ENCODE measurements around the gene RC3H1. TPM values are rescaled to one million over a fixed set of nuclear protein-coding genes. Genes with fewer than 3 reads are reported as not detected.

The RC3H1 gene
- total RNA-seq, 4 donors from 2014 or later: 27.6 to 41.6 (median 40.2) TPM

DNA sequence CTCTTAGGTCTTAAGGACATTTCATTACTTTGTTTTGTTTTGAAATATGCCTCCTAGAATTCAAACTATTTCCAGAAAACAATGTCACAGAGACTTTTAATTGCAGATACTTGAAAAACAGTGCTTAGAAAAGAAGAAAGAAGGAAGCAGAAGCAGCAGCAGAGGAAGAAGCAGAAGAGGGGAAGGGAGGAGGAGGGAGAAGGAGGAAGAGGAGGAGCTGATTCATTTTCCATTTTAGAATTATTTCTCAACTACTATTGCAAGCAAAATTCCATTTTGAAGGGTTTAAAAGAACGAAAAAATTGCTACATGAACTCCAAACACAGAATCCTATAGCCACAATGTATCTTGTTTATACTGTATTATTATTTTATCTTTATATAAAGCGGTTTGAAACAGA lies 13.9 kb downstream of the RC3H1 start:
- ATAC-seq (ENCODE audit: low FRiP score) (no peak), DNase-seq (ENCODE audit: low spot score) (no peak)
- TF ChIP-seq, protein P1, sequence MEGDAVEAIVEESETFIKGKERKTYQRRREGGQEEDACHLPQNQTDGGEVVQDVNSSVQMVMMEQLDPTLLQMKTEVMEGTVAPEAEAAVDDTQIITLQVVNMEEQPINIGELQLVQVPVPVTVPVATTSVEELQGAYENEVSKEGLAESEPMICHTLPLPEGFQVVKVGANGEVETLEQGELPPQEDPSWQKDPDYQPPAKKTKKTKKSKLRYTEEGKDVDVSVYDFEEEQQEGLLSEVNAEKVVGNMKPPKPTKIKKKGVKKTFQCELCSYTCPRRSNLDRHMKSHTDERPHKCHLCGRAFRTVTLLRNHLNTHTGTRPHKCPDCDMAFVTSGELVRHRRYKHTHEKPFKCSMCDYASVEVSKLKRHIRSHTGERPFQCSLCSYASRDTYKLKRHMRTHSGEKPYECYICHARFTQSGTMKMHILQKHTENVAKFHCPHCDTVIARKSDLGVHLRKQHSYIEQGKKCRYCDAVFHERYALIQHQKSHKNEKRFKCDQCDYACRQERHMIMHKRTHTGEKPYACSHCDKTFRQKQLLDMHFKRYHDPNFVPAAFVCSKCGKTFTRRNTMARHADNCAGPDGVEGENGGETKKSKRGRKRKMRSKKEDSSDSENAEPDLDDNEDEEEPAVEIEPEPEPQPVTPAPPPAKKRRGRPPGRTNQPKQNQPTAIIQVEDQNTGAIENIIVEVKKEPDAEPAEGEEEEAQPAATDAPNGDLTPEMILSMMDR (IDR thresholded peaks at IDR 0.05): no peak

DNA sequence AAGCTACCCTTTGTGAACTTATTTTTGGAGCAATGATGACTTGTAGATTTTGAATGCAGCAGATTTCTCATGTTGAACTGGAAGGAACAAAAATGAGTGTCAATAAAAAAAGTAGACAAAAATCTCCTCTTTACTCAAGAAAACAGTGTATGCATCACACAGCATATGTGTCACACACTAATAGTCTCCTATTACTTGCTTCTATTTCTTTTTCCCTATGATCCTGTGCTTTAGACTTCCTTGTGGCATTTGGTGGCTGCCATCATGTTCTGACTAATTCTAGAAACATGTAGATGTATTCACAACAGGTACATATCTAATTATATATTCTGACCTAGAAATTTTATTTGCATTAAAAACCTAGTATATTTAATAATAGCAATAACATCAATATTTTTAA lies 14.3 kb downstream of the RC3H1 start:
- no peak for ATAC-seq (ENCODE audit: low FRiP score)
- DNase-seq (ENCODE audit: low spot score): no peak
- TF ChIP-seq, protein P1 (IDR thresholded peaks at IDR 0.05): no peak

DNA sequence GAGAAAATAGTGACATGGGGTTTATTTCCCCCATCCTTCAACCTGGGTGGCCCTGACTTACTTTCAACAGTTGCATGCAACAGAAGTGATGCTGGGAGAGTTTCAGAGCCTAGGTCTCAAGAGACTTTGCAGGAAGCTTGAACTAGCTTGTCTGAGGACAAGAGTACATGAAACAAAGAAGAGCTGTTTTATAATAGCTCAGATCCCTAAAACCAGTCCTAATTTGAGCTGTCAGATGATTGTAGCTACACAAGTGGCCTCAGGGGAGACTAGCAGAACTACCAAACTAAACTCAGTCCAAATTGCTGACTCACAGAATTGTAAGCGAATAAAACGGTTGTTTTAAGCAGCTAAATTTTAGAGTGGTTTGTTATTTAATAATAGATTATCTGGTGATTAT lies 17.1 kb downstream of the RC3H1 start:
- no peak for DNase-seq (ENCODE audit: low spot score)
- no peak for ATAC-seq (ENCODE audit: low FRiP score)
- TF ChIP-seq, protein P1 (IDR thresholded peaks at IDR 0.05): no peak

DNA sequence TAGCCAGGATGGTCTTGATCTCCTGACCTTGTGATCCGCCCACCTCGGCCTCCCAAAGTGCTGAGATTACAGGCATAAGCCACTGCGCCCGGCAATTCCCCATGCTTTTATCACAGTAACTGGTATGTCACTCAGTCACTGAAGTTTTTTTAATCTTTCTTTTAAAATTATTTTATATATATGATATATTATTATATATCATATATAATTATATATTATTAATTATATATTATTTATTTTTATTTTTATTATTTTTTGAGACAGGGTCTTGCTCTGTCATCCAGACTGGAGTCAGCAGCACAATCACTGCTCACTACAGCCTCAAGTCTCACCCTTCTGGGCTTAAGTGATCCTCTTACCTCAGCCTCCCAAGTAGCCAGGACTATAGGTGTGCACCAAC lies 18.3 kb downstream of the RC3H1 start:
- TF ChIP-seq, protein P1 (IDR thresholded peaks at IDR 0.05): no peak
- DNase-seq (ENCODE audit: low spot score) (no peak), ATAC-seq (ENCODE audit: low FRiP score) (no peak)

DNA sequence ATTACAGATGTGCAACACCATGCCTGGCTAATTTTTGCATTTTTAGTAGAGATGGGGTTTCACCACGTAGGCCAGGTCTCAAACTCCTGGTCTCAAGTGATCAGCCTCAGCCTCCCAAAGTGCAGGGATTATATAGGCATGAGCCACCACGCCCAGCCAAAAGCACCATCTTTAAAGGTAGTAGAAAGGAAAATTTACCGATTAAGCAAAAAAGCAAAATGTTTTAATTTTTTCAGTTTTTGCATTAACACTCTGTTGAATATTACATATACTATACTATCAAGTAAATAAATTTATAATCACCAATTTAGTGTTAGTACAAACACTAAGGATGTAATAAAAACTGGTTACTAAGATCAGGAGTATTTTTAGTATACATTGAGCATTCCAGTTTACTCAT lies 20.6 kb downstream of the RC3H1 start:
- no peak for DNase-seq (ENCODE audit: low spot score)
- no peak for ATAC-seq (ENCODE audit: low FRiP score)
- TF ChIP-seq, protein P1 (IDR thresholded peaks at IDR 0.05): no peak

DNA sequence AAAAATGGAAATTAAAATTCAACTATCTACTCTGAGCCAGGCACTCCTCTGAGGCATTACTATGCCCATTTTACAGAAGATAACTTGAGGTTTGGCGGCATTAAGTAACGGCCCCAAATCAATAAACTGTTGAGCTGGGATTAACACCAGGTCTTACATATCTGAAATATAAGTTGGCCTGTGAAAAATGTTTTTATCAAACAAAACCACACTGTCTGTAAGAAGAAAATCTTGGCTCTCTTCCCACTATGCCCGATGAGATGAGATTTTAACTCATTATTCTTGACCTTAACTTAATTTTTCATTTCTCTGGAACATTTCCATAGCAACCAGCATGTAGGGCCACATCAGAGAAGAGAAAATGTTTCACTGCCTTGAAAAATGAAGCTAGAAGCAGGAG lies 21.8 kb downstream of the RC3H1 start:
- ATAC-seq (ENCODE audit: low FRiP score): no peak
- TF ChIP-seq, protein P1 (IDR thresholded peaks at IDR 0.05): no peak
- no peak for DNase-seq (ENCODE audit: low spot score)

DNA sequence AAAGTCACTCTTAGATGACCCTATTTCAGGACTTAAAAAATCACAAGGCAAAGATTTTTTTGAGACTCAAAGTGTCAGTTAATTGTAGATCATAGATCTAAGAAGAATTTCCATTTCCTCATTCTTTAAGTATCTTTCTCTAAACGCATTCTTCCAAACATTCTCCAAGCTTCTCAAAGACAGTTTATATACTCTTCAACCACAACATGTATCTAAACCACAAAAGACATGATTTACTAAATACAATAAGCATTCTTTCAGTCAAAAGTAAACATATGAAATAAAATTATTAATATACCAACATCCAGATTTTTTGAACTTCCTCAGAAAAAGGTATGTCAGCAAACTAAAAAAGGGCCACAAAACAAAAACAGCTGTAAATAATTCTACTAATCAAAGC lies 24.4 kb downstream of the RC3H1 start:
- ATAC-seq (ENCODE audit: low FRiP score) (no peak), DNase-seq (ENCODE audit: low spot score) (no peak)
- TF ChIP-seq, protein P1 (IDR thresholded peaks at IDR 0.05): no peak

Data from omental fat pad (tissue), 4 donors.